ENCODE measurements around the gene NACA.

- no peak for TF ChIP-seq POLR2A (IDR thresholded peaks at IDR 0.05; ENCODE audit: extremely low read depth, insufficient read length)
- TF ChIP-seq, protein P1, sequence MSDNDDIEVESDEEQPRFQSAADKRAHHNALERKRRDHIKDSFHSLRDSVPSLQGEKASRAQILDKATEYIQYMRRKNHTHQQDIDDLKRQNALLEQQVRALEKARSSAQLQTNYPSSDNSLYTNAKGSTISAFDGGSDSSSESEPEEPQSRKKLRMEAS (IDR thresholded peaks at IDR 0.05; ENCODE audit: low read depth, low read length), result no peak
Observed at GRCh38 chr12:56709759-56710376, 15.2 kb downstream of the NACA start.

Measured in NB4 (cell line).